Gastrocnemius medialis (tissue), 4 donors: ENCODE results near the gene NRCAM.

Experiments used
- CTCF ChIP-seq, 5 experiments: fragments of 450-650 bp in 3 of 5; fragments of 200-600 bp in 2 of 5; sonication (generic) in 2 of 5; IDR thresholded peaks in 4 of 5; conservative IDR thresholded peaks in 1 of 5; 1 replicate in 4 of 5; 2 replicates in 1 of 5; pipeline ENCODE4 v1.5.1; 2016 to 2019; ENCODE audit warnings: antibody characterized with exemption in 5 of 5, mild to moderate bottlenecking in 3 of 5, moderate library complexity in 3 of 5
- POLR2A ChIP-seq, 2 donors: fragments of 450-650 bp; IDR thresholded peaks; one replicate each; pipeline ENCODE4 v1.6.1; 2017; ENCODE audit warnings: antibody characterized with exemption in 2 of 2, mild to moderate bottlenecking in 2 of 2, moderate library complexity in 2 of 2

- TF ChIP-seq POLR2A (IDR thresholded peaks at IDR 0.05) = no peak
- TF ChIP-seq CTCF (IDR thresholded peaks at IDR 0.05 in 4 of 5, conservative IDR thresholded peaks at IDR 0.05 in 1 of 5) = no peak
Measured at GRCh38 chr7:108308276-108308675, 148.0 kb downstream of the NRCAM start.
